Activated CD8-positive, alpha-beta T cell treated with anti-CD3 and anti-CD28 coated beads, Interleukin-2, amount 10 ng/mL, durations not matched to agents 7 days and 5 days (primary cell): ENCODE measurements around the gene PARK7. TPM values are rescaled to one million over a fixed set of nuclear protein-coding genes. Genes with fewer than 3 reads are reported as not detected.
A peak's percentile ranks its signal among the peaks of the same experiment; 100 is the strongest.

Experiments
- ATAC-seq: fragments of 150-1000 bp; cut with Tn5 transposase; one replicate; pipeline ENCODE4 v1.10.0; 2021; ENCODE audit warnings: moderate library complexity
- CTCF ChIA-PET: fragments of 350-600 bp; sonication (Branson Sonifier 250); formaldehyde crosslinking; loops from one replicate; lab custom pipeline; 2021; ENCODE audit warnings: antibody characterized with exemption; lab: Charles Lee
- POLR2A ChIA-PET: fragments of 350-600 bp; sonication (Branson Sonifier 250); formaldehyde crosslinking; loops from one replicate; lab custom pipeline; 2021; ENCODE audit warnings: antibody characterized with exemption; lab: Charles Lee
- DNase-seq: peaks from one replicate; pipeline ENCODE4 v3.0.0-alpha.2; 2020
- H3K27ac Mint-ChIP-seq: one replicate; pipeline ENCODE4 v1.8.0; 2021; ENCODE audit warnings: mild to moderate bottlenecking, mixed read lengths
- H3K27me3 Mint-ChIP-seq: one replicate; pipeline ENCODE4 v1.8.0; 2021; ENCODE audit warnings: low read depth, mixed read lengths
- H3K36me3 Mint-ChIP-seq: one replicate; pipeline ENCODE4 v1.8.0; 2021; ENCODE audit warnings: low read depth, mixed read lengths
- H3K4me1 Mint-ChIP-seq: one replicate; pipeline ENCODE4 v1.8.0; 2021; ENCODE audit warnings: low read depth, mixed read lengths
- H3K4me3 Mint-ChIP-seq: one replicate; pipeline ENCODE4 v1.8.0; 2021; ENCODE audit warnings: mild to moderate bottlenecking, mixed read lengths
- H3K9me3 Mint-ChIP-seq: one replicate; pipeline ENCODE4 v1.8.0; 2022; ENCODE audit warnings: mixed read lengths; ENCODE audit not compliant: insufficient read depth
- total RNA-seq, 2 experiments: library from RNA; stranded (reverse); gene quantifications; one replicate each; pipeline ENCODE4 v1.2.3, GENCODE V29; 2021

The PARK7 gene
- total RNA-seq, 2 experiments from 2014 or later, result 296 to 302 TPM

GRCh38 chr1:7928247-7928646 lies 33.3 kb upstream of the PARK7 start:
- Mint-ChIP-seq H3K4me3 (no peak overlapping the region), H3K36me3 (no peaks in the 10 kb centered on the region), H3K4me1 (peaks cover 33% of the 10 kb centered on the region), H3K27ac (no peak overlapping the region), H3K27me3 (no peaks in the 10 kb centered on the region), H3K9me3 (no peaks in the 10 kb centered on the region)
- CTCF ChIA-PET, result no interaction called here
- DNase-seq, result no peak
- POLR2A ChIA-PET, result no interaction called here
- no peak for ATAC-seq

GRCh38 chr1:7929637-7930036 lies 31.9 kb upstream of the PARK7 start:
- Mint-ChIP-seq H3K36me3 (no peaks in the 10 kb centered on the region), H3K27me3 (no peaks in the 10 kb centered on the region), H3K4me3 (no peak overlapping the region), H3K9me3 (no peaks in the 10 kb centered on the region), H3K4me1 (peaks cover 33% of the 10 kb centered on the region), H3K27ac (peak overlapping the region; percentile 68)
- POLR2A ChIA-PET, result interaction anchor here (2.2 kb wide), 1 partner anchor 11 kb away, joined by 9 read pairs; the partner anchor contains the start of gene TNFRSF9
- DNase-seq, result no peak
- ATAC-seq, result no peak
- CTCF ChIA-PET, result no interaction called here

- POLR2A ChIA-PET, result interaction anchor here (1.1 to 2.2 kb wide), 4 partner anchors 10 to 31 kb away, joined by 4 to 9 read pairs (median 6); partner anchors contain the start of genes PARK7 and TNFRSF9
- Mint-ChIP-seq H3K27ac (peak overlapping the region; percentile 91), H3K9me3 (no peaks in the 10 kb centered on the region), H3K36me3 (no peaks in the 10 kb centered on the region), H3K4me3 (peak overlapping the region; percentile 63), H3K4me1 (peaks cover 33% of the 10 kb centered on the region), H3K27me3 (no peaks in the 10 kb centered on the region)
- CTCF ChIA-PET, result interaction anchor here (0.6 to 2.5 kb wide), 5 partner anchors 10 to 28 kb away, joined by 3 to 16 read pairs (median 3); partner anchors contain the start of gene TNFRSF9
- peak; percentile 61 for ATAC-seq
- no peak for DNase-seq
Measured at GRCh38 chr1:7930645-7931445, 30.7 kb upstream of the PARK7 start.

GRCh38 chr1:7931446-7931812 lies 30.1 kb upstream of the PARK7 start:
- CTCF ChIA-PET, result interaction anchor here (1.1 to 2.5 kb wide), 2 partner anchors 9 to 13 kb away, joined by 5 to 16 read pairs; partner anchors contain the start of gene TNFRSF9
- Mint-ChIP-seq H3K27ac (peak overlapping the region; percentile 91), H3K9me3 (no peaks in the 10 kb centered on the region), H3K4me1 (peaks cover 33% of the 10 kb centered on the region), H3K36me3 (no peaks in the 10 kb centered on the region), H3K27me3 (no peaks in the 10 kb centered on the region), H3K4me3 (peak overlapping the region; percentile 63)
- POLR2A ChIA-PET, result interaction anchor here (1.1 to 2.2 kb wide), 4 partner anchors 9 to 31 kb away, joined by 4 to 9 read pairs (median 6); partner anchors contain the start of genes PARK7 and TNFRSF9
- no peak for DNase-seq
- peak; percentile 47 for ATAC-seq

GRCh38 chr1:7932524-7933138 lies 28.9 kb upstream of the PARK7 start:
- H3K9me3 Mint-ChIP-seq, result no peaks in the 10 kb centered on the region

GRCh38 chr1:7938070-7938469 lies 23.4 kb upstream of the PARK7 start:
- peaks cover 48% of the 10 kb centered on the region for H3K4me1 Mint-ChIP-seq
- ChIA-PET POLR2A (no interaction called here), CTCF (interaction anchor here (0.8 to 3.4 kb wide), 2 partner anchors 11 to 22 kb away, joined by 3 to 11 read pairs; no protein-coding TSS in a partner anchor)
- no peaks in the 10 kb centered on the region for H3K9me3 Mint-ChIP-seq
- H3K27me3 Mint-ChIP-seq, result peaks cover 7% of the 10 kb centered on the region
- peak overlapping the region; percentile 4 for H3K4me3 Mint-ChIP-seq
- H3K36me3 Mint-ChIP-seq, result no peaks in the 10 kb centered on the region
- ATAC-seq (no peak), DNase-seq (no peak)
- no peak overlapping the region for H3K27ac Mint-ChIP-seq

More at GRCh38 chr1:7932524-7933138, 28.9 kb upstream of the PARK7 start:
- no peak overlapping the region for H3K27ac Mint-ChIP-seq
- no peak for DNase-seq
- CTCF ChIA-PET, result interaction anchor here (0.7 to 2.5 kb wide), 2 partner anchors 8 to 124 kb away, joined by 3 to 16 read pairs; partner anchors contain the start of gene TNFRSF9
- H3K4me1 Mint-ChIP-seq, result peaks cover 37% of the 10 kb centered on the region
- no peak for ATAC-seq
- H3K4me3 Mint-ChIP-seq, result no peak overlapping the region
- POLR2A ChIA-PET, result no interaction called here
- H3K27me3 Mint-ChIP-seq, result no peaks in the 10 kb centered on the region
- H3K36me3 Mint-ChIP-seq, result no peaks in the 10 kb centered on the region

- ChIA-PET CTCF (interaction anchor here (0.7 to 3.5 kb wide), 12 partner anchors 9 to 491 kb away, joined by 3 to 18 read pairs (median 4); partner anchors contain the start of gene PARK7), POLR2A (interaction anchor here (0.6 to 2.2 kb wide), 8 partner anchors 9 to 404 kb away, joined by 3 to 13 read pairs (median 5); partner anchors contain the start of gene PARK7)
- H3K27me3 Mint-ChIP-seq, result peaks cover 8% of the 10 kb centered on the region
- H3K9me3 Mint-ChIP-seq, result no peaks in the 10 kb centered on the region
- DNase-seq, result no peak
- no peak overlapping the region for H3K27ac Mint-ChIP-seq
- no peaks in the 10 kb centered on the region for H3K36me3 Mint-ChIP-seq
- H3K4me3 Mint-ChIP-seq, result no peak overlapping the region
- ATAC-seq, result no peak
- peaks cover 50% of the 10 kb centered on the region for H3K4me1 Mint-ChIP-seq
Measured at GRCh38 chr1:7940034-7940433, 21.5 kb upstream of the PARK7 start.

- H3K4me3 Mint-ChIP-seq, result peak within 1 kb of the TSS; percentile 42
- H3K4me1 Mint-ChIP-seq, result peaks cover 50% of the 10 kb centered on the region
- peak; percentile 62 for DNase-seq
- POLR2A ChIA-PET, result interaction anchor here (0.6 to 2.2 kb wide), 7 partner anchors 8 to 403 kb away, joined by 3 to 13 read pairs (median 5); partner anchors contain the start of gene PARK7
- no peaks in the 10 kb centered on the region for H3K9me3 Mint-ChIP-seq
- no peaks in the 10 kb centered on the region for H3K36me3 Mint-ChIP-seq
- H3K27ac Mint-ChIP-seq, result peak within 1 kb of the TSS; percentile 3
- ATAC-seq, result peak; percentile 72
- CTCF ChIA-PET, result interaction anchor here (0.8 to 3.5 kb wide), 11 partner anchors 8 to 272 kb away, joined by 3 to 18 read pairs (median 4); partner anchors contain the start of gene PARK7
- H3K27me3 Mint-ChIP-seq, result peaks cover 8% of the 10 kb centered on the region
Measured at GRCh38 chr1:7940745-7941436, 20.6 kb upstream of the PARK7 start, which contains the start of gene TNFRSF9. TNFRSF9 (minus strand) TSS chr1:7940839; CDS start chr1:7939994, 845 bp downstream.

GRCh38 chr1:7941437-7941793 lies 20.1 kb upstream of the PARK7 start:
- Mint-ChIP-seq H3K36me3 (no peaks in the 10 kb centered on the region), H3K27me3 (peaks cover 8% of the 10 kb centered on the region), H3K4me3 (peak overlapping the region; percentile 42), H3K27ac (peak overlapping the region; percentile 3), H3K9me3 (no peaks in the 10 kb centered on the region), H3K4me1 (peaks cover 50% of the 10 kb centered on the region)
- ChIA-PET POLR2A (interaction anchor here (1.6 to 2.2 kb wide), 3 partner anchors 8 to 20 kb away, joined by 7 to 13 read pairs (median 9); partner anchors contain the start of gene PARK7), CTCF (interaction anchor here (0.9 to 3.5 kb wide), 4 partner anchors 8 to 29 kb away, joined by 3 to 18 read pairs (median 10); no protein-coding TSS in a partner anchor)
- DNase-seq (no peak), ATAC-seq (no peak)

GRCh38 chr1:7942214-7942921 lies 19.1 kb upstream of the PARK7 start:
- ChIA-PET CTCF (interaction anchor here (0.8 to 3.5 kb wide), 8 partner anchors 11 to 275 kb away, joined by 3 to 16 read pairs (median 5); no protein-coding TSS in a partner anchor), POLR2A (interaction anchor here (1.3 kb wide), 1 partner anchor 11 kb away, joined by 4 read pairs; no protein-coding TSS in a partner anchor)
- Mint-ChIP-seq H3K27ac (no peak overlapping the region), H3K4me1 (peaks cover 46% of the 10 kb centered on the region), H3K27me3 (peaks cover 8% of the 10 kb centered on the region), H3K36me3 (no peaks in the 10 kb centered on the region), H3K9me3 (no peaks in the 10 kb centered on the region), H3K4me3 (peak overlapping the region; percentile 23)
- ATAC-seq (peak; percentile 64), DNase-seq (peak; percentile 49)
